Measurements from ENCODE around the gene SOX15.
"Not testable (repeated sequence)": the region's sequence is repeated elsewhere in the genome, so short reads cannot be mapped to it uniquely, and the experiment has no call there.

Gene SOX15

DNA sequence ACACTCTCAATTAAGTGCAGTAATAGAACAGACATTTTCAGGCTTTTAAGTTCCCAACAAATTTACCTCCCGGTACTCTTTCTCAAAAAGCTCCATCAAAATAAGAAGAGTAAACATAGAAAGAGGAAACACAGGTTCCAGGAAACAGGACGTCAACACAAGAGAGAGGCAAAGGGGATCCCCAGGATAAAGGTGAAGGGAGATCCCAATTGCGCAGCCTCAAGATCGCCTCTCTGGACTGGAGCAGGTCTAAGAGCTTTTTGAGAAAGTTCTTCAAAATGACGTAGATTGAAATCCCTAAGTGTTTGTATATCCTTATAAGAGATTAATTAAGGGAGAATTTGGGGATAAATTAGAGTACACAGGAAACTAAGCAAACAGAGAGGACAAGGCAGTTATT, 28.7 kb upstream of the SOX15 start:
- Mint-ChIP-seq H3K27me3 (no peaks in the 10 kb centered on the region), H3K9me3 (no peaks in the 10 kb centered on the region), H3K27ac (no peak overlapping the region), H3K4me1 (peaks cover 4% of the 10 kb centered on the region), H3K36me3 (no peaks in the 10 kb centered on the region), H3K4me3 (no peak overlapping the region)
- no peak for DNase-seq (ENCODE audit: low spot score in 2 of 2)
- no peak for ATAC-seq (ENCODE audit: low read depth)

GRCh38 chr17:7615265-7615747, 25.4 kb upstream of the SOX15 start:
- DNase-seq (ENCODE audit: low spot score in 2 of 2) (no peak), ATAC-seq (ENCODE audit: low read depth) (peak; percentile 27)
- Mint-ChIP-seq H3K9me3 (no peaks in the 10 kb centered on the region), H3K36me3 (peaks cover 3% of the 10 kb centered on the region), H3K4me3 (peak overlapping the region; percentile 87), H3K4me1 (peaks cover 26% of the 10 kb centered on the region), H3K27ac (peak overlapping the region; percentile 92), H3K27me3 (no peaks in the 10 kb centered on the region)

DNA sequence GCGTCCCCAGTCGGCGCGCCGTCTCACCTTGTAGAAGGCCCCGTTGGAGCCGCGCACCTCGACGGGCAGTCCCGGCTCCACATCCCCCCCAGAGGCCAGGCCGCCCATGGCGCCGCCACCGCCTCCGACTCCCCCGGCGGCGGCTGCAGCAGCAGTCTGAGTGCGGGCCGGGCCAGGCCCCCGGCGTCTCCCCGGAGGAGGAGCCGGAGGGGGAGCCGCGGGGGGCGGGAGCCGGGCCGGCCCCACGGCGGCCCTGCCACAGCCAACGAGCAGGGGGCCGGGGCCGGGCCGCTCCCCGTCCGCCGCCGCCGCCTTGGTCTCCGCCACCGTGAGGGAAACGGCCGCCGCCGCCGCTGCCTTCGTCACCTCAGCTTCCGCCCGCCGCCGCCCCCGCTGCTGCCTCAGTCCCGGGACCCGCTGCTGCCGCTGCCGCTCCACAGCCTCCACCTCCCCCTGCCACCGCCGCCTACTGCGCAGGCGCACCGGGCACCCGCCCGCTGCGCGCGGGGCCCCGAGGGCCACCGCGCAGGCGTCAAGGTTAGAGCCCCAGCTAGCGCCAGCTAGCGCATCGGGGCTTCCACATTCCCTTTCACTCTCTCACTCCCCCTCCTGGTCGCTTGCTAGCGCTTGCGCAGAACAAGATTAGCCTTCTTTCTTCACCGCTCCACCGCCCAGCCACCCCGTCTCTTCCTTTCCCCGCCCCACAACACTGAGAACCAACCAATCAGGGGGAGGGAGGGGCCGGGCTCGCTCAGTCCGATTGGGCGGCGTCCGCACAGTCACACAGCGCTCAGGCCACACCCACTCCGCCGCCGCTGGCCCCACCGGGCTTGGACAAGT, 24.8 kb upstream of the SOX15 start, which contains the start of gene FXR2:
TSS of gene FXR2 (minus strand) at position 473 of the 840 bp plus-strand sequence. CDS start at position 108, 365 bp downstream.
- peaks cover 3% of the 10 kb centered on the region for H3K36me3 Mint-ChIP-seq
- peak; percentile 95 to 98 for DNase-seq (ENCODE audit: low spot score in 2 of 2)
- ATAC-seq (ENCODE audit: low read depth): peak; percentile 85
- no peaks in the 10 kb centered on the region for H3K27me3 Mint-ChIP-seq
- H3K4me1 Mint-ChIP-seq: peaks cover 27% of the 10 kb centered on the region
- no peaks in the 10 kb centered on the region for H3K9me3 Mint-ChIP-seq
- peak within 1 kb of the TSS; percentile 87 for H3K4me3 Mint-ChIP-seq
- H3K27ac Mint-ChIP-seq: peak within 1 kb of the TSS; percentile 92

- DNase-seq (ENCODE audit: low spot score in 2 of 2): no peak
- peaks cover 31% of the 10 kb centered on the region for H3K4me1 Mint-ChIP-seq
- H3K9me3 Mint-ChIP-seq: no peaks in the 10 kb centered on the region
These were observed 24.0 kb upstream of the SOX15 start for GRCh38 chr17:7613769-7614424.

DNA sequence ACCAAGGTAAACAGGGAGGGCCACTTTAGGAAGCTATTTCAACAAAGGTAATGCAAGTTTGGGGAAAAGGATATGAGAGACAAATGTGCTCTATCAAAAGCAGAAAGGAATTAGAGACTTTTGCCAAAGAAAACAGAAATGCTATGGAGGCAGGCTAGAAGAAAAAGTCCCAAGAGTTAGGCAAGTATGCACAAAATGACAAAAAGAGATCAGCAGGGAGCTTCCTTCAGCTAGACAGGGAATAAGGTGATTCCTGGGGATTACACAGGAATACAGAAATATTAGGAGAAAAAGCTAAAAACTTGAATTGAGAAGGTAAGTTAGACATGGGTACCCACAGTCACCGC, 22.4 kb upstream of the SOX15 start:
- Mint-ChIP-seq H3K27me3 (no peaks in the 10 kb centered on the region), H3K9me3 (no peaks in the 10 kb centered on the region), H3K36me3 (peaks cover 6% of the 10 kb centered on the region), H3K4me3 (peak overlapping the region; percentile 53), H3K4me1 (peaks cover 31% of the 10 kb centered on the region), H3K27ac (no peak overlapping the region)
- no peak for DNase-seq (ENCODE audit: low spot score in 2 of 2)
- ATAC-seq (ENCODE audit: low read depth): no peak

More at GRCh38 chr17:7613769-7614424, 24.0 kb upstream of the SOX15 start:
- peak overlapping the region; percentile 54 for H3K27ac Mint-ChIP-seq
- peaks cover 4% of the 10 kb centered on the region for H3K36me3 Mint-ChIP-seq
- H3K27me3 Mint-ChIP-seq: no peaks in the 10 kb centered on the region
- no peak for ATAC-seq (ENCODE audit: low read depth)
- H3K4me3 Mint-ChIP-seq: peak overlapping the region; percentile 83

DNA sequence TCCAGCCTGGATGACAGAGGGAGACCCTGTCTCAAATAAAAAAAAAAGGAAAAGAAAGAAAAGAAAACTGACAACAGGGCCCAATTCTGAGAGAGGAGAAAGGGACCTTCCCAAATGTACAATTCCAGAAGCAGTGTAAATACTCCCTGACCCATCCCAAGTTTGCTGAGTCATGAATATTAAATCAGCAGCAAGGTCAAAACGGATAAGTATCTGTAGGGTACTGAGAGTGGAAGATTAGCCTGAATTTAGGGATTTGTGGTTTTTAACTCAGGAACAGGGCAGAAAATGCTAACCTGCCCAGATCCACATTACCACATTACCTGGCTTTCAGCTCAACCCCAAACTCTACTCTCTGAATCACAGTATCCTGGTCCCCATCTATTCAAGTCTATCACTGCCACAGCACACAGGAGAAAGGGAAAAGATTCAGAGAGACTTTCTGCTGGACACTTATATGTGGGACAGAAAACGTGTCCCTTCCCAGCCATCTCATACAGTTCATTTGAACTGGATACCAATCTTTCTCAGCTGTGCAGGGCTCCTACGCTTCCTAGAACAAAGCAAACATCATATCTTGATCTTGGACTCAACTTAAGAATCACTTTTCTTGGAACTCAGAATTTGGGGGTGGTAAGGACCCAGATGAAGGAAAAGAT, 21.9 kb upstream of the SOX15 start:
- DNase-seq (ENCODE audit: low spot score in 2 of 2) (no peak), ATAC-seq (ENCODE audit: low read depth) (no peak)
- Mint-ChIP-seq H3K27ac (no peak overlapping the region), H3K27me3 (no peaks in the 10 kb centered on the region), H3K36me3 (peaks cover 6% of the 10 kb centered on the region), H3K4me1 (peaks cover 31% of the 10 kb centered on the region), H3K9me3 (no peaks in the 10 kb centered on the region), H3K4me3 (peak overlapping the region; percentile 18)

- Mint-ChIP-seq H3K4me3 (no peak overlapping the region), H3K27me3 (no peaks in the 10 kb centered on the region), H3K36me3 (peaks cover 6% of the 10 kb centered on the region), H3K27ac (no peak overlapping the region), H3K4me1 (peaks cover 34% of the 10 kb centered on the region), H3K9me3 (no peaks in the 10 kb centered on the region)
- ATAC-seq (ENCODE audit: low read depth) (no peak), DNase-seq (ENCODE audit: low spot score in 2 of 2) (no peak)
These were observed 20.7 kb upstream of the SOX15 start for GRCh38 chr17:7610641-7611040.

DNA sequence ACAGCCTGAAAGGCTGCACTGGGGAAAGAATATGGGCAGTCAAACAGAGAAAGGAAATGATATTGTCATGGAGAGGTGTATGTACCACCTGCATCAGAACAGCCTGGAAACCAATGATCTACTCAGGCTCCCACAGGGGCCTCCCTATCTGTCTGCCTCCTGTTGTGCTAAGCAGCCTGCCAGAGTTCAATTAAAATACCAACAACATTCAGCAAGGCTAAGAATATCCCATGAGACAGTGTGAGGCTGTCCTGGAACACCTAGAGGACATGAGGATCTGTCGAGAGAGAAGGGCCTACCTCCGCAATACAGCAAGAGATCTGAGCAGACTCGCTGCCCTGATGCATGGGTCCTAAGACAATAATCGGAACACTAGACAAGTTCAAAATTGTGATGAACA, 16.4 kb upstream of the SOX15 start:
- DNase-seq (ENCODE audit: low spot score in 2 of 2) (no peak), ATAC-seq (ENCODE audit: low read depth) (no peak)
- no peak overlapping the region for H3K27ac Mint-ChIP-seq
- peaks cover 13% of the 10 kb centered on the region for H3K4me1 Mint-ChIP-seq
- H3K27me3 Mint-ChIP-seq: no peaks in the 10 kb centered on the region
- H3K4me3 Mint-ChIP-seq: no peak overlapping the region
- no peaks in the 10 kb centered on the region for H3K9me3 Mint-ChIP-seq
- peaks cover 20% of the 10 kb centered on the region for H3K36me3 Mint-ChIP-seq

- not testable (repeated sequence) for H3K27me3 Mint-ChIP-seq; H3K4me3 Mint-ChIP-seq; H3K4me1 Mint-ChIP-seq; H3K9me3 Mint-ChIP-seq; ATAC-seq (ENCODE audit: low read depth); H3K27ac Mint-ChIP-seq; DNase-seq (ENCODE audit: low spot score in 2 of 2)
- H3K36me3 Mint-ChIP-seq: peaks cover 38% of the 10 kb centered on the region
These were observed 7.7 kb upstream of the SOX15 start for GRCh38 chr17:7597561-7597960.

GRCh38 chr17:7593296-7593695, 3.4 kb upstream of the SOX15 start:
- no peak overlapping the region for H3K27ac Mint-ChIP-seq
- H3K27me3 Mint-ChIP-seq: no peaks in the 10 kb centered on the region
- H3K36me3 Mint-ChIP-seq: peaks cover 38% of the 10 kb centered on the region
- ATAC-seq (ENCODE audit: low read depth) (no peak), DNase-seq (ENCODE audit: low spot score in 2 of 2) (no peak)
- no peak overlapping the region for H3K4me3 Mint-ChIP-seq
- no peaks in the 10 kb centered on the region for H3K4me1 Mint-ChIP-seq
- H3K9me3 Mint-ChIP-seq: no peaks in the 10 kb centered on the region

DNA sequence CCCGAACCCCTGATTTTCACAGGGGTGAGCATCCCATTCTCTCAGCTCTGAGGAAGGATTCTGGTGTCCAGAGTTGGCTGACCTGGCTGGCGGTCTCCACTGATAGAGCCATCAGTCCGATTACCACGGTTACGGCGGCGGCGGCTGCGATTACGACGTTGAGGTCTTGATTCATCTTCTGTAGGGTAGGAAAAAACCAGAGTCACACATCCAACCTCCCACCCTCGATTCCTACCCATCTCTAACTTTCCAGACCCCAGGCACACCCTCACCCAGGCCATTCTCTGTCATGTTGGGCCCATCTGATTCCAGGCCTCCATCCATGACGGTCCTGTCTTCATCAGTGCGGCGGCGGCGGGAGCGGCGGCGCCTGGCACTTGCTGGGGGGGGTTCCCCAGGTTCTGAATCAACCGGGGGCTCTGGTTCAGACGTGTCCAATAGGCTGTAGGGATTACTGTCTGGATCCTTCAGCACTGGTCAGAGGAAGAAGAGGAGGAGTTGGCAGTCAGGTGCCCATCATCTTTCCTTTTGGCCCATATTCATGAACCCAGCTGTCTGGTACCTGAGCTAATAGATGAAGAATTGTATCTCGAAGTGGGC, 2.6 kb upstream of the SOX15 start:
- no peaks in the 10 kb centered on the region for H3K27me3 Mint-ChIP-seq
- no peak for DNase-seq (ENCODE audit: low spot score in 2 of 2)
- no peak for ATAC-seq (ENCODE audit: low read depth)
- H3K4me3 Mint-ChIP-seq: no peak overlapping the region
- peaks cover 40% of the 10 kb centered on the region for H3K36me3 Mint-ChIP-seq
- no peaks in the 10 kb centered on the region for H3K9me3 Mint-ChIP-seq
- H3K4me1 Mint-ChIP-seq: no peaks in the 10 kb centered on the region
- no peak overlapping the region for H3K27ac Mint-ChIP-seq

DNA sequence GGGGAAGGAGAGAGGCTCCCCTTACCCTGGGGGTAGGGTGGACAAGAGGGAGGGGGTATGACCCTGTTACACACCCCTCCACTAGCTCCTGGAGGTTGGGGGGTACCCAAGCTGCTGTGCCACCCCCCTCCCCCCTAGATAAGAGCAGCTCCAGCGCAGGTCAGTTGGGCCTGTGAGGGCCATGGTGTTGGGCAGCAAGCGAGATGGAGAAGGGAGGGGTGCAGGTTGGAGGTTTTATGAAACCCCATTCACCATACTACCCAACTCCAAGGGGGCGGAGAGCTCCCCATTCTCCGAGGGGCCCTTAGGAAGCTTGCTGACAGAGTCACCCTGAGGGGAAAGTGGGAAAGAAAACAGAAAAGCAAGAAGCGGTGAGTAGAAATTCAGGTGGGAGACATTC, 1.7 kb upstream of the SOX15 start:
- Mint-ChIP-seq H3K27me3 (no peaks in the 10 kb centered on the region), H3K36me3 (peaks cover 39% of the 10 kb centered on the region), H3K4me1 (no peaks in the 10 kb centered on the region), H3K4me3 (no peak overlapping the region), H3K9me3 (no peaks in the 10 kb centered on the region), H3K27ac (no peak overlapping the region)
- ATAC-seq (ENCODE audit: low read depth) (no peak), DNase-seq (ENCODE audit: low spot score in 2 of 2) (no peak)

DNA sequence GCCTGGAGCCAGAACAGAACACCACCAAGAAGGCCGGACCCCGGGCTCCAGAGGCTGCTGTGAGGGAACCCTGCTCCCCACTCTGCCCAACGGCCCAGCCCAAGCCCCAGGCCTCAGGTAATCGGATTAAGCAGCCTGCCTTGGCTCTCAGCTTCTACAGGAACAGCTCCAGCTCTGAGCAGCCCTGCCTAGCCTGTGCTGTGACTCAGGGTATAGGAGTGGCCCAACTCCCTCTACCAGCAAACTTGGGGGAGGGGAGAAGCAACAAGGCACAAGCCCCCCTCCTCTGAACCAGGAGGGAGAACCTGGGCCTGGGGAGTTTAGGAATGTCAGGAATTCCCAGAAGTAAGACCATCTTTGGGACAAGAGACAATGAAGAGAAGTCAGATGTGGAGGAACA, 849 bp upstream of the SOX15 start:
- H3K27me3 Mint-ChIP-seq: no peaks in the 10 kb centered on the region
- DNase-seq (ENCODE audit: low spot score in 2 of 2): no peak
- H3K4me3 Mint-ChIP-seq: no peak overlapping the region
- no peaks in the 10 kb centered on the region for H3K9me3 Mint-ChIP-seq
- H3K36me3 Mint-ChIP-seq: peaks cover 37% of the 10 kb centered on the region
- H3K27ac Mint-ChIP-seq: no peak overlapping the region
- ATAC-seq (ENCODE audit: low read depth): no peak
- H3K4me1 Mint-ChIP-seq: peaks cover under 1% of the 10 kb centered on the region
